Non-pigmented ciliary epithelial cell (primary cell): Measurements from ENCODE around the gene FAM107B.
A peak's percentile ranks its signal among the peaks of the same experiment; 100 is the strongest.

Experiments used
- DNase-seq: peaks from one replicate; pipeline ENCODE4 v3.0.0-alpha.2; 2010; ENCODE audit warnings: low read depth

FAM107B gene

DNA sequence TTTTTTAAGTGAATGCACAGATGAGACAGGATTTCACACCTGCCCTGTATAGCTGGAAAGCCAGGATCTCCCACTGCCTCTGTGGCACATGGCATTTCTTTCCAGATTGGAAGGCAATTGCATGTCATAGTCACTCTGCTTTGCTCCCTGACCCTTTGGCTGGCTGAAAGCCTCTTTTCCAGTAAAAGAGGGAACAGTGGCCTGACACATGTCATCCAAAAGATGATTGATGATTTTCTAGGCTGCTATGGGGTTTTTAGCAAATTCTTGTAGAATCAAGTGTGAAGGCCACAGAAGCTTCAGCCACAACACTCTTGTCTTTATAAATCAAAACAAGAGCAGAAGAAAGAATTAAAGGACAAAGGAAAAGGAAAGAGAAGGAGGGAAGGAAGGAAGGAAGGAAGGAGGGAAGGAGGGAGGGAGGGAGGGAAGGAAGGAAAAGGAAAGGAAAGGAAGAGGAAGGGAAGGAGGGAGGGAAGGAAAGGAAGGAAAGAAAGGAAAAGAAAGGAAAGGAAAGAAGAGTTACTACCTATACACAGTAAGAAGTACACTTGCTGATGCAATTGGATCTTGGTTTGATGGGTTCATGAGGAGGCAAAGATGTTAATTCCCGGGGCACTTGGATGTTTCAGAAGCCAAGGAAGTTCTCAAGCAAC lies 285.0 kb downstream of the FAM107B start:
- no peak for DNase-seq

DNA sequence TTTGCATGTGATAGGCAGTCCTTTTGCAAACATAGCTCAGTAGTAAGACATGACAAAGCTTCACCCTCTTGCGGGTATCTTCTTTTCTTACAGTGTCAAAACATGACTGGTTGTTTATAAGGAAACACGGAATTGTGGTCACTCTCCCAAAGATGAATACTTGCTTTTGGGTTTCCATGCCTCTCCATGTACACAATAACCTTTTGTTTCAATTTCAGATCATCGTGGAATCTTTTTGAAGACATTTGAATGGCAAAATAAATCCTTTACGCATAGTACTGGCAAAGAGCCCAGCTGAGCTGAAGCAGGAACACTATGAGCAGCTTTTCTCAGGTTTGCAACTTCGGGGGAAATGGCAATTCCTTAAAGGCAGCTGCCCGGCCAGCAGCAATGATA lies 287.2 kb downstream of the FAM107B start:
- no peak for DNase-seq

DNA sequence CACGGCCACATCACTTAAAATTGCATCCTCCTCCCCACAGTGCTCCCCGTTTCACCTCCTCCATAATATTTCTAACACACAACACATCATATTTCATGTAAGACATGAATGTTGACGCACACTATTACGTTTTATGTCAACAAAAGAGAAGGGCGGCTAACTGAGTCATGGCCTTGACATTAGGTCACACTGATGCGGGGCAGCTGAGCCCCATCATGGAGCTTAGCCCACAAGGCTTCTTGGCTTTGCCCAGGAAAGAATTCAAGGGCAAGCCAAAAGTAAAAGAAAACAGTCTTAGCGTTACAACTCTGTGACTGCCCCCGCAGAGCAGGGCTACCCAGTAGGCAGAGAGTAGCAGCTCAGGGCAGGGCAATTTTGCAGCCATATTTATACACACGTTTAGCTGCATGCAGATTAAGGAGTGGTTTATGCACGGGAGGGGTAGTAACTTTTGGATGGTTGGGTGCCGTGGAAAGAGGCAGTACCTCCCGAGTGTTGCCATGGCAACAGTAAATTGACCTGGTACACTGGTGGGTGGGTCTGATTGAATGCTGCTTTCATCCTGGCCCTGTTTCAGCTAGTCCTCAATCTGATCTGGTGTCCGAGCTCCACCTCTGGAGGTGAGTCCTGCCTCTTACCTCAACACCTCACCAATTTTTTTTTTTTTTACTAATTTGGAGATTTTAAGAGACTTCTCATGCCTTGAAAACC lies 287.8 kb downstream of the FAM107B start:
- DNase-seq: no peak

DNA sequence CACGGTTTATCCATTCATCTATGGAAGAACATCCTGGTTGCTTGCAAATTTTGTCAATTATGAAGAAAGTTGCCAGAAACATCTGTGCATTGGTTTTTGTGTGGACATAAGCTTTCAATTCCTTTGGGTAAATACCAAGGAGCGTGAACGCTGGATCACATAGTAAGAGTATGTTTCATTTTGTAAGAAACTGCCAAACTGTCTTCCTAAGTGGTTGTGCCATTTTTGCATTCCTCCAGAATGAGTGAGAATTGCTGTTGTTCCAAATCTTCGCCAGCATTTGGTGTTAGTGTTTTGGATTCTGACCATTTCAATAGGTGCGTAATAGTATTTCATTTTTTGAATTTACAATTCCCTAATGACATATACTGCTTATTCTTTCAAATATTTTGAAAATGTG lies 288.7 kb downstream of the FAM107B start:
- no peak for DNase-seq

DNA sequence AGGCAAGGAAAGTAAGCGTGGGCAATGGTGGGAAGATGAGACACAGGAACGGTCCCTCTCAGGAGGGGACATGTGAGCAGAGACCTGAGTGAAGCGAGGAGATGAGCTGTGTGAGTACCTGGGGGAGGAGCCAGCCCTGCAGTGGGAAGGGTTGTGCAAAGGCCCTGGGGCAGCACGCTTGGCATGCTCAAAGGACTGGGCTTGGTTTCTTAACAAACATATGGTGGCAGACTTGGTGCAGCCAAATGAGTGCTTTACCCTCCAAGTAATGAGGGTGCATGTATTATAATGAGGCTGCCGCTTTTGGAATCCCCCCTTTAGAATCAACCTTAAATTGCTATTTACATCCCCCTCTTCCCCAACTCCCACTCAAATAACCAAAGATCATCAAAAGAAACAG lies 291.3 kb downstream of the FAM107B start:
- no peak for DNase-seq

DNA sequence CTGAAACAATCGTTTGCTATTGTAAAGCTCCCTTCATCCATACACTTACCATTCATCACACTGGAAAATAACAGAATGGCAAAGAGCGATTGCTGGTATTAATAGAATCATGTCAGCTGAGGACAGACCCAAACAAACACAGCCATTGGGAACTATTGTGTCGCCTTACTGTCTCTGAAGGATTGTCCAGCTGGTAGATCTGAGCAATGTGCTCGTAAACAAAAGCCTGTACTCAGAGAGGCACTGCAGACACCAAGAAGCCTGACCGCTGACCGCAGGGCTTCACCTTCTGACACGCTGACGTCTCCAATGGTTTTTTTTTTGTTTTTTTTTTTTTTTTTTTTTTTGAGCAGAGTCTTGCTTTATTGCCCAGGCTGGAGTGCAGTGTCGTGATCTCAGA lies 292.9 kb downstream of the FAM107B start:
- no peak for DNase-seq

DNA sequence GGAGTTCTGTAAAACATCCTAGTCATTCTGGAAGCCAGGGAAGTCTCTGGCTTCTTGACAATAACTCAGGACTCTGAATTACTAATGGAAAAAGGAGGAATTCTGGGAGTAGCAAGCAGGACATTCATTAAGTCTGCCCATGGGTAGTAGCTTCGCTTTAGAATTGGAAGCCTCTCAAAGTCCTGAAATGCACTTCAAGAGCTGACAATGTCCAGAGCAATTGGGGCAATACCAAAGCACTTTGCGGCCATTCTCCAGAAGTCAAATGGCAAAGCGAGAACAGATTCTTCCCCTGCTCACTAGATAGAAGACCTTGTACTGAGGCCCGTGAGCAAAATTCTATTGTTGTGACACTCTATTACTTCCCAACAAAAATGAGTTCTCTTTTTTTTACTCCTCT lies 293.7 kb downstream of the FAM107B start:
- DNase-seq: no peak

DNA sequence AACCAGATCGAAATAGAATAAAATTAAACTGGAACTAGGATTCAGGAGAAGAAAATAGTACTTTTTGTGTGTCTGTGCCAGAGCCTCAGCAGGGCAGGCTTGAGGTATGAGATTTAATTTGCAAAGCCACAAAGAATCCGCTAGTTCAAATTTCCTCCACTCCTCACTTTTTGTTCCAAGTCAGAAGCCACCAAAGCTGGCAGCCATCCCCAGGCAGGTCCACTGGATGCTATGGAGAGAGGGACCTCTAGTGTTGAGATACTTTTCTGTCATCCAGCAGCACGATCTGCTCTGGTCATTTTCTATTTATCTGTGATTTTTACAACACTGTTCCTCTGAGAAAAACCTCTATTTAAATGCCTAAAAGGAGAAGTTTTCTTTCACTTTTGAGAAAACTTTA lies 296.1 kb downstream of the FAM107B start:
- DNase-seq: peak; percentile 49

DNA sequence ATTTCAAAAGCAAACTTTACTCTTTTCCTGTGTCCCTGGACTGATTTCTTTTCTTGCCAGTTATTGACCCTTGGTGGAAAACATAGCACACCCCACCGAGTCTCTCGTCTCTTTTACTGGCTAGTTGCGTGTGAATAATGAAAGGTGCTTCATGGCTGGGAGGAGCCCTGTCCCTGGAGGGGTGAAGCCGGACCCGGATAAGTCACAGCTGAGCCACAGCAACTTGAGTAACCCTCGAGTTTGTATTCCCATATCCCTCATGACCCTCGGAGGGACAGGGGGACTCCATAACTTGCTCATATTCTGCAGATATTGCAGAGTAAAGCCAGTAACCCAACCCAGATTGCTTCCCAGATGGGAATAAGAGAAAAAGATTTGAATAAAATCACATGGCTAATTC lies 296.5 kb downstream of the FAM107B start:
- DNase-seq: no peak

DNA sequence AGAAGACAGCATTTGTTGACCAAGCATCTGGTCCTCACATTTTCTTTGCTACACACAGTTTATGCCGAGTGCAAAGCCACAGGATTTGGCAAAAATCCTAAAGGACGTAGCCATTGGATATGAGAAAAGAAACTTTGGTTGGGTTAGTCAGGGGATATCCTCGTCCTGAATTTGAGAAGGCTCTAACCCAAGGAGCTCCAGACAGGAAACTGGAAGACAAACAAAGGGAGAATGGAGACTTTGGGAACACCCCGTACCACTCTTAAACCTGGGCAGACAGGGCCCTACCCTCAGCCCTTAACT lies 297.3 kb downstream of the FAM107B start:
- DNase-seq: no peak

DNA sequence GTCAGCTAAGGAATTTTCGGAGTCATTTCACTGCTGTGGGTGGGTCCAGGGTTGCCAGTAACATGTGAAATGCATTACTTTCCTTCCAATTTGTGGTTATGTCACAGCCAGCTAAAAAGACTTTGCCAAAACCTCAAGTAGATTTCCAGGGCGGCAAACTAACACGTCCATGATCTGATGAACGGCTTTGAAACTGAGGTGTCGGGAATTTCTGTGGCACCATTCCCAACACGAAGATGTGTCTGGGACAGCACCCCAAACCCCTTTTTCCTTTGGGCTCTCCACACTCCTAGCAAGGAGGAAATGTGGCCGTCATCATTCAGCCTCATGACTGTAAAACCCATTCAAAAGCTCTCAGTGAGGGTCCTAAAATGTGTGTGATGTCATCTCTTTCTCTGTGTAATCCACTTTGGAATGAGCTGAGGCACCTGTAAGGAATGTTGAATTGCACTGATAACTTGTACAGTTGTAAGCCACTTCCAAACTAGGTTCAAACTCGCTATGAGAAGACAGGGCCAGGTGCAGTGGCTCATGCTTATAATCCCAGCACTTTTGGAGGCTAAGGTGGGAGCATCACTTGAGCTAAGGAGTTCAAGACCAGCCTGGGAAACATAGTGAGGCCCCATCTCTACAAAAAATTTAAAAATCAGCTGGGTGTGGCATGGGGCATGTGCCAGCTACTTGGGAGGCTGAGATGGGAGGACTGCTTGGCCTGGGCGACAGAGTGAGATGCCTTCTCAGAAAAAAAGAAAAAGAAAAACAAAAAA lies 297.9 kb downstream of the FAM107B start:
- peak; percentile 52 for DNase-seq

DNA sequence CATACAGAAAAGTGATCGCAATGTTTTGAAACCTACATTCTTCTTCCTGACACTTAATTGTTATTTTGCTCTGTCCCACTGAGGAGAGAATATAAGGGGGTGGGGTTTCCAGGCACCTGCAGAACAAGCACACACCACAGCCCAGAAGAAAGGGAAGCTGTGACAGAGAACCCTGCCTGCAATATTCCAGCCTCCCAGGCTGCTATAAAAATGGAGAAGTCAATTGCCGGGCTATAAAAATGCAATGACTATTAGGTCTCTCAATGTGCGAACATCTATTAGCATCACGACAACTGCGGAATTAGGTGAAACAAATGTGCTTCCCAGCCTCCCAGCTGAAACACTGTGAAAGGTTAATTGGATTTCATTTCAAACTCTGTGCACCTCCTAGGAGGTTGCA lies 298.7 kb downstream of the FAM107B start:
- no peak for DNase-seq

DNA sequence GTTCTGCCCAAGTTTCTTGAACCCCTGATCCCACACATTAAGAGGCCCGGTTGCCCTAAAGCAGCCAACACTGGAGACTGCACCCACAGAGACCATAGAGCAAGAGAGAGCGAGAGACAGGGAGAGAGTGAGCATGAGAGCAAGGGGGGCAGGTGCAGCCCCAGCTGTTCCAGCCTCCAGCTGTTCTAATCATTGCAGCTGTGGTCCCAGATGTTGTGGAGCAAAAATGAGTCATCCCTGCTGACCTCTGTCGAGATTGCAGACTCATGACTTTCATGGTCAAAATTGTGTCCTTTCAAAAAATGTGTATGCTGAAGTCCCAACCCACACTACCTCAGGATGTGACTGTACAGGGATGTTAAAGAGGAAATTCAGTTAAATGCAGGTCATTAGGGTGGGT lies 300.0 kb downstream of the FAM107B start:
- DNase-seq: no peak

DNA sequence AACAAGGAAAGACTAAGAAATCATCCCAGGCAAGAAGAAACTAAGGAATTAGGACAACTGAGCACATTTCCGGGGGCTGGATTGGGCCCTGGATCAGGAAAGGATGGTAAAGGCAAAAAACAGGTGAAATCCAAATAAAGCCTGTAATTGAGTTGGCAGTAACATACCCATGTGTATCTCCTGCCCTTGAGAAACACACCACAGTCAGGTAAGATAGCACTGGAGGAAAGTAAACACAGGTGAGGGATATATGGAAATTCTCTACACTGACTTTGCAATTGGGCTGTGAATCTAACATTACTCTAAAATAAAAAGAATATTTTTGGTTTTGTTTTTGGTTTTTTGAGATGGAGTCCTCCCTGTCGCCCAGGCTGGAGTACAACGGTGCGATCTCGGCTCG lies 303.8 kb downstream of the FAM107B start:
- DNase-seq: no peak

DNA sequence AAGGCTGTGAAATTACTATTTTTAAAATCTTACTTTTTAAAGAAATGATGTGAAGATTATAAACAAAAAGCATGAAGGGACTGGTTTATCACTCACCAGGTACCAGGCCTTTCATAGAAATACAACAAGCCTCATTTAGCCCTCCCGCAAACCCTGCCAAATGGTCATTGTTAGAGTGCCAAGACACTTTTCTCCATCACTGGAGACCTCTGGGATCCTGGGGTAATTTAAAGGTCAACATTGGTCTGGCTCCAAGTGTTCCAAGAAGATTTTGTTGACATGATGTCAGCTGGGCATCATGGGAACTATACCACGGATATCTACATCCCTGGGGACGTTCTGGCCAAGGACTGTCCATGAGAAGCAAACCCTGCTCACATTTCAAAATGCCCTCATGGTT lies 306.0 kb downstream of the FAM107B start:
- DNase-seq: no peak
